SK-N-MC (cell line): ENCODE measurements around the gene FILIP1L.

Experiments used
- EZH2 ChIP-seq: fragments of 200-600 bp; sonication (generic); IDR thresholded peaks from one replicate; pipeline ENCODE4 v1.6.1; 2017; ENCODE audit warnings: antibody characterized with exemption
- FOXP2 ChIP-seq: optimal IDR thresholded peaks from 2 replicates; pipeline ENCODE3; 2011; ENCODE audit warnings: mild to moderate bottlenecking, moderate library complexity; ENCODE audit not compliant: insufficient read depth; ENCODE audit errors: extremely low read length, control extremely low read depth
- POLR2AphosphoS5 ChIP-seq: IDR thresholded peaks from 2 replicates; pipeline ENCODE4 v1.6.1; 2012; ENCODE audit warnings: mild to moderate bottlenecking, low read depth, low read length, borderline replicate concordance

- no peak for TF ChIP-seq EZH2
- TF ChIP-seq POLR2AphosphoS5, result no peak
- no peak for TF ChIP-seq FOXP2
Observed at GRCh38 chr3:100144255-100144866, 30.1 kb upstream of the FILIP1L start.
